GM21528 (cell line): ENCODE results near the gene CYREN.
A peak's percentile ranks its signal among the peaks of the same experiment; 100 is the strongest.
"Not testable (repeated sequence)": the region's sequence is repeated elsewhere in the genome, so short reads cannot be mapped to it uniquely, and the experiment has no call there.

Source experiments
- ATAC-seq: cut with Tn5 transposase; IDR thresholded peaks from one replicate; pipeline ENCODE4 v1.9.1; 2021; ENCODE audit warnings: mild to moderate bottlenecking, moderate library complexity; ENCODE audit not compliant: unreplicated experiment, low FRiP score

The CYREN gene

DNA sequence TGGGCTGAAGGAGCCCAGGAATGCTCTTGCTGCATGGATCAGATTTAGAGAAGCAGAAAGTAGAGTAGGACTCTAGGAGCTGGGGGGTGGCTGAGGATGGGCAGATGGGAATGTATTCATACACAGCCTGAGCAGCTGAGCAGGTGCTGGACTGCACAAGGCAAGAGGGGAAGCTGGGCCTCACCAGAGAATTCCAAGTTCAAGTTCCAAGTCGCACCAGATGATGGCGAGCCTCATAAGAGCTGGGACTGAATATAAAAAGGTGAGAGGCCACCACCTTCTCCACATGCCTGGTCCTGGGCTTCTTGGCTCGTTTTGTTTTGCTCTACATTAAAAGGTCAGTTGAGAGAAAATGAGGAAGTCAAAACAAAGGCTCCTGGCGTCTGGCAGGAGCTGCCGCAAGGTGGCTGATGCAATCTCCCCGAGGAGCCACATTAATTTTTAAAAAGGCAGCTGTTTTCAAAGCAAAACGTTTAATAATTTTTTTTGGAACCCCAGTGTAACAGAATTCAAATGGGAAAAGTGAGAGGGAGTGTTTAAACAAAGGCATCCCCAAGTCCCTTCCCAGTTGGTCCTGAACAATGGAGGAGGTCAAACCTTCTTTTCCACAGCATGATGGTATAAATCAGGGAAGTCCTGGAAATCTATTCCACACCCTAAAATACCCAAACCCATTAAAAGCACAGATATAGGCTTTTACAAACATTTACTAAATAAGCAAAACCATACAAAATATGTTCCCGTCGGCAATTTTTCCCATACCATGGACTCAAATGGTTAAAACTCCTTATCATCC, 9.5 kb downstream of the CYREN start:
- ATAC-seq = peak; percentile 37

DNA sequence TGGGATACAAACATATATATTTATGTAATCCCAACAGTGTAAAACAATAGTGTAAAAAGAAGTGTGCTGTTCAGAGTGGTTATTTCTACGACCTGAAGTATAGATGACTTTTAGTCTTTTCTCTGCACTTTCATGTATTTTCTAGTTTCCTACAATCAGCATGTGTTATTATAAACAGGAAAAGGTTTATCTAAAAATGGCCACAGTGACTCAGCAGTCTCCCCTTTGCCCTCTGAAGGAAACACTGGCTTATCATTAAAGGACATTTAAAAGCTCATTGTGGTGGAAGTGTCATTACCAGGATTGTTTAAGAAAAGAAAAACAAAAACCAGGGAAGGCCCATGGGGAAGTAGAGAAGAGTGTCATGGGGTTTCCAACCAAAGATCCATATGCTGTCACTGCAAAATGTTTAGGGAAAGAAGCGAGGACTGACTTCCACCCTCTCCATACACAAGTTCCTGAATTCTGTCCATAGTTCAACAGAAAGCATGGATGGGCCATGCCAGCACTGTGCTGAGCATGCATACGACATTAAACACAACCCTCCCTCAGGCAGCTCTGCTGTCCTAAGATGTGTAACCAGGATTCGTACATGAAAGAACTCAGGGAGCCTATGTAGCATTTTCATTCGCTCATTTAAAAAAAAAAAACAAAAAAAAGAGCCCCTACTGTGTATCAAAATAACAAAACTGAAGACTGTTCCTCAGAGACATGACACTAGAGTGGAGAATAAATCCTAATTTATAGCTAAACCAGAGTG, 10.2 kb downstream of the CYREN start:
- no peak for ATAC-seq

DNA sequence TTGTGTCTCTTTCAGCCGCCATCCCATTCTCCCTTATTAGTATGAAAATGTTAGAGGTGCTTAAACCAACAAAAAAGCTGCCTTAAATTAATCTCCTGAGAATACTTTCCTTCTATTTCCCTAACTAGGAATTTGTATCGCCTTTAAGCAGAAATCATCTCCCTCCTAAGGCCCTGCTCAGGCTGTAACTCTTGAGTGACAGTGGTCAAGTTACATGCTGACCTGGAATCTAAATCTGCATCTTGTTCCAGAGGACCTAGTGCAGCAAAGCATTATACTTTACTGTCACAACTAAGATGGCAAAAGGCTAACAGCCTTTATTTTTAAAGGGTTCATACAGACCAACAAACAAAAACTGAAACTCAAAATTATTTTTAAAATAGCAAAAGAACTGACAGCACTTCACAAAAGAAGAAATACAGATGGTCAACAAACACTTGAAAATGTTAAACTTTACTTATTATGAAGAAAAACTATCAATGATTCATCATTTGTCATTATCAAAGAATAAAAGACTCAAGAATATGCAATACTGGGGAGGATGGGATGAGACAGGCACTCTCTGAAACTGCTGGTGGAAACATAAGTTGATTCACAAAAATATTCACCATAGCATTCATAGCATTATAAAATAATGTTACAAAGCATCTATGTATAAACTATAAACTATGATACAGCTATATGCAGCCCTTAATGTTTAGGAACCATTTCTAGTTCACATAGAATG, 11.0 kb downstream of the CYREN start:
- no peak for ATAC-seq

DNA sequence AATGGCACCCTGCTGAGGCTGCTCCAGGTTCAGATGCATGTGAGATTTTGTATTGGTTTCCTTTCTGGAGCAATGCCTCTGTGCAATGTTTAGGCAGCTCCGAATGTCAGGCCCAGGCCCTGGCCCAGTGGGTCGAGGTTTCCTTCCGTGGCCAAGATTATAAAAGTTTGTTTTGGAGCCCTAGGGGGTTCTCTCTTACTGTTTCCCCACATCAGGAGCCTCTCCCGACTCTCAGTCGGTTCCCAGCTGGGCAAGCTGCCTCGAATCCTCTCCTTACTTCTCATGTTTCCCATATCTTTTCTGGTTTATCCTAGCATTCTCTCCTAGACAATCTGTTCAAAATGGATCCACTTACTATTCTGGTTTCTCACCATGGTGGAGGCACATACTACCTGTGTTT, 11.6 kb downstream of the CYREN start:
- ATAC-seq = no peak

DNA sequence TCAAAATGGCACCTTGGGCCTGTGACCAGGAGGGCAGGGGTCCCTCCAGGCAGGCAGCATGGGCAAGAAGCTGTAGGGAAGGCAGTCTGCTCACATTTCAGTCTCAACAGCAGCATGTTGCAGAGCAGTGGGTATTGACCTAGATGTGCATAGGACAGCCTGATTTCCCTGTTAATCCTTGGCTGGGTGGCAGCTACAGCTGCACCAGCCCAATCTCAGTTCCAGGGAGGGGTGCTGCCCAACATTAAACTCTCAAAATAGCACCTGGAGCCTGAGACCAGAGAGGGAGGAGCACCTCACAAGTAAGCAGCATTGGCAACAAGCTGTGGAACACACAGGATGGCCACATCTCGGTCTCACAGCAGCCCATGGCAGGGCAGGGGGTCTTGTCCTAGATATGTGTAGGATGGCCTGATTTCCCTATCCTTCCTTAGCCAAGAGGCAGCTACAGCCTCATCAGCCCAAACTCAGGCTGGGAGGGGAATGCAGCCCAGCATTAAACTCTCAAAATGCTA, 12.3 kb downstream of the CYREN start:
- ATAC-seq = no peak

DNA sequence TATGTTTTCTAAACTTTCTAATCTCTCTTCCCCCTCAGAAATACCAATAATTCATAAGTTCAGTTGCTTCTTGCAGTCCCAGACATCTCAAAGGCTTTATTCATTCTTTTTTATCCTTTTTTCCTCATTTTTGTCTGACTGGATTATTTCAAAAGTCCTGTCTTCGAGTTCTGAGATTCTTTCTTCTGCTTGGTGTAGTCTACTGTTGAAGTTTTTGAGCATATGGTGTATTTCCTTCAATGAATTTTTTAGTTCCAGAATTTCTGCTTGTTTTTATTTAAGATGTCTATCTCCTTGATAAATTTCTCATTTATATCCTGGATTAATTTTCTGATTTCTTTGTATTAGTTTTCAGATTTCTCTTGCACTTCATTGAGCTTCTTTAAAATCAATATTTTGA, 14.2 kb downstream of the CYREN start:
- ATAC-seq = no peak

DNA sequence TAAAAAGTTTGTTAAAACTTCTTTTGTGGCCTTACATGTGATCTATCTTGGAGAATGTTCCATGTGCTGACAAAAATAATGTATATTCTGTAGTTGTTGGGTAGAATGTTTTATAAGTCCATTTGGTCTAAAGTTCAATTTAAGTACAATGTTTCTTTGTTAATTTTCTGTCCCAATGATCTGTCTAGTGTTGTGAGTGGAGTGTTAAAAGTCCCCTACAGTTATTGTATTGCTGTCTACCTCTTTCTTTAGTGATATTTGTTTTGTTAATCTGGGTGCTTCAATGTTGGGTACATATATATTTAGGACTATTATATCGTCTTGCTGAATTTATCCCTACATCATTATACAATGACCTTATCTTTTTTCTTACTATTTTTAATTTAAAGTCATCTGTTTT, 15.8 kb downstream of the CYREN start:
- no peak for ATAC-seq

DNA sequence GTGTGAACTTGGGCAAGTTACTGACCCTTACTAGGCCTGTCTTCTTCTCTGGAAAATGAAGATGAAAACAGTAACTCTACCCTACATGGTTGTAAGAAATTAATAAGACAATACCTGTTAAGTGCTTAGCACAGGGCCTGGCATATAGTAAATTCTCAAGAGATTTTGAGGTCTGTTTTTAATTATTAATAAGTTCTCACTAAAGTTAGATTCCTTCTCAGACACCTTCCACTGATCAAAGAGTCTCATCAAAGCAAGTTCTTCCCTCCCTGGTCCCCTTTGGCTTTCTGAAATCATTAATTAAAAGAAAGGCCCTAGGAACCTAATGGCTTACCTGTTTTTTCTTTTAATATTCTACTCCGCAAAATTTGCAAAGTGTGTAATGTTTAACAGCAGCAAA, 18.1 kb downstream of the CYREN start:
- no peak for ATAC-seq

DNA sequence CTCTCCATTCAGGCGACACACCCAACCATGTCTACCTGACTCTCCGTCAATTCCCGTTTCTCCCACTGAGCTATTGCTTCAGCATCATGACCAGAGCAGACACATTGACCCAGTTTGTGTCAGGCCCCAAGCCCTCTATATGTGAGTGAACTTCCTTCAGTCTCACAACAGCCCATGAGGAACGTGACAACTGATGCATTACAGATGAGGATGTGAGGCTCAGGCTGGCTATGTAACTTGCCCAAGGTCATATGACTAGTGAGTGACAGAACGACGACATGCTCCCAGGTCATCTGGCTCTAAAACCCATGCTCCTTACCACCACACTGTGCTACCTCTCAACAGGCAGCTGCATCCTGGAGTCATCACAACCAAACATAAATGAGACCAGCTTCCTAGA, 19.0 kb downstream of the CYREN start:
- ATAC-seq = no peak

DNA sequence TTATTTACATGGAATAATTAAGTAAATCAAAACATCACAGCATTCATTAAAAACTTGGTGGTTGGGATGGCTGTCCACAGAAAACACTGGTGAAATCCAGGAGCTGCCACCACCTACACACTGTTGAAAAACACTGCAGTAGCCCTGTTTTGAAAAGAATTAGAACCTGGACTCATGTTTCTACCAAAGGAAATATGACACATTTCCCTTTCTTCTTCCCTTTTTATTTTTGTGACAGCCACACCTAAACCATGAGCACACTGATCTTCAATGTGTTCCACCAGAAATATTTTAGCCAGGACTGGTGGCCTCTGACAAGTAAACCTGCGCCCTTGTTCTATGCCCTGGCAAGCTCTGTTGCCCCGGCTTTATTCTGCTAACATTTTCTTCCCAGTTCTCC, 19.4 kb downstream of the CYREN start:
- no peak for ATAC-seq

DNA sequence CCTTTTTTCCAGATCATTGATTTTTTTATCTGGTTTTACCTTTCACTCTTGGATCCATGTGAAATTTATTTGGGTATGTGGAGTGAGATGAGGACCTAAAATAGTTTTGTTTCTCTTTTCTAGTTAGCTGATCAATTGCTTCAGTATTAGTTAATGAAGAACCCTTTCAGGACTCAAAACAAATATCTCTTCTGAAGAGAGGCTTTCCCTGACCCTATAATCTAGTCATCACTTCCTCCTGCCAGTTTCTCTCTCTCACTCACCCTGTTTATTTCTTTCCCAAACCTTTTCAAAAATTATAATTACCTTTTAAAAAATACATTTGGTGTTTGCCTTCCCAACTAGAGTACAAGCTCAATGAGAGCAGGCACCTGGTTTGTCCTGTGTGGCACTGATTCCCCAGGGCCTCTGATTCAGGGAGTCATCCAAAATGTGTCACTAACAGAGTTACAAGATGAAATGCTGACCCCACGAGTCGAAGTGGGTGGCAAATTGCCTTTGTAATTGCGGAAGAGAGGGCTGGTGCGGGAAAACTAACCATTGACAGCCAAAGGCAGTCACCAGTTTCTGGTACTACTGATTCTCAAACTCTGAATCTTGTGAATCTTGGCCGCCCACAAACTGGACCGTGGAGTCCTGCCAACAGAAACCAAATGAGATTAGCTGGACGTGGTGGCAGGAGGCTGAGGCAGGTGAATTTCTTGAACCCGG, 20.3 kb downstream of the CYREN start:
- no peak for ATAC-seq

DNA sequence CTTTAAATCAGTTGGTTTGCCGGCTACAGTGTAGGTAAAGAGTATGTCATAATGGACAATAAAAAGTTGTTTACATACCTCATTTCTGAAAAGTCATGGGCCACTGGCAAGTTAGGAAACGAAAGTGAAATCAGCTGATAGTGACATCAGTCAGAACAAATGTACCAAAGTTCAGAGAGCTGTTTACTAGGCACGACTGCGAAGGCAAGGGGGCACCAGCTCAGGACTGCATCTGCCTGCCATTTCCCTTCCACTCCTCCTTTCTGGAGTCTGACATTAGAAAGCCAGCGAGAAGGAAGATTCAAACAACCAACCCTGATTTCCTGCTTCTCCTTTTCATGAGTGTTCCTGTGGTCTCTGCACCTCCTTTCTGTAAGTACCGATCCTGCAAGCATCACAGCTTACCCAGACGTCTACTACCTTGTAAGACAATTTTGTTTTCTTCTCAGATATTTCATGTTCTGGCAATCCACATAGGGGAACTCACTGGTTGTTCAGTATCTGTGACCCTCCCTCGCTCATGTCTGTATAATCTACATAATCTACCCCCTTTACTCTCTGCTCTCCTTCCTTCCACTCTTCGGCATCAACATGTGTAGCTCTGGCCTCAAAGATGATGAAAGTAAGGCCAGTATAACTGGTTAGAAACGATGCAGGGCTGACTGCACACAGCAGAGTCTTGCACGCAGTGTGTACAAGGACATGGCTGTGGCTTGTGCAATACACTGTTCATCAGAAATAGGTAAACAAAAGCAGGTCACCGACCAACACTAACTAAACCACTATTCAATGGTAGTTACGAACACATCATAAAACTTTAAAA, 22.4 kb downstream of the CYREN start, which contains the start of gene TMEM140:
TMEM140 (plus strand) TSS at position 174 of the 823 bp plus-strand sequence. CDS start 16,370 bp downstream, outside the sequence.
- ATAC-seq = peak; percentile 70

DNA sequence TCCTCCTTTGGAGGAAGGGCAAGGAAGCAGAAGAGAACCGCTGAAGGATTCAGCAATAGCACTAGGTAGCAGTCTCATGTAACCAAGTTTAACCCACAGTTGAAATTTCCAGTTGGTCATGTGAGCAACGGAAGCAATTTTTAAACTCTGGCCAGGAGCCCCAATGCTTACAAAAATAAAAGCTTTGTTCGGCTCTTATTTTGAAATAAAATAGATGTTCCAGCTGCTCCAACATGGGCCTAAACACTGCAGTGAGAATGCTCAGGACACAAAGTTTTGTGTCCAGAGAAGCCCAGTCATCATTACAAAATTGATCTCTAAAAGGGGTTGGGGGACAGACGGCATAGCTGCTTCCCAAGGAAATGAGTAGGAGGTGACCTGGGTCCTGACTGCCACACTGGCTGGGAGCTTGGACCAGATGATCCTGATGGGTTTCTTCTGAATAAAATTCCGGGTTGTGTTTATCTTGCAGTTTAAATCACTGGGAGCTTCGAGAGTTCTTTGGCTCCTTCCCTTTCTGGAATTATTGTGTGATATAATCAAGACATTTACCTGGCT, 23.1 kb downstream of the CYREN start:
- ATAC-seq = peak; percentile 15

DNA sequence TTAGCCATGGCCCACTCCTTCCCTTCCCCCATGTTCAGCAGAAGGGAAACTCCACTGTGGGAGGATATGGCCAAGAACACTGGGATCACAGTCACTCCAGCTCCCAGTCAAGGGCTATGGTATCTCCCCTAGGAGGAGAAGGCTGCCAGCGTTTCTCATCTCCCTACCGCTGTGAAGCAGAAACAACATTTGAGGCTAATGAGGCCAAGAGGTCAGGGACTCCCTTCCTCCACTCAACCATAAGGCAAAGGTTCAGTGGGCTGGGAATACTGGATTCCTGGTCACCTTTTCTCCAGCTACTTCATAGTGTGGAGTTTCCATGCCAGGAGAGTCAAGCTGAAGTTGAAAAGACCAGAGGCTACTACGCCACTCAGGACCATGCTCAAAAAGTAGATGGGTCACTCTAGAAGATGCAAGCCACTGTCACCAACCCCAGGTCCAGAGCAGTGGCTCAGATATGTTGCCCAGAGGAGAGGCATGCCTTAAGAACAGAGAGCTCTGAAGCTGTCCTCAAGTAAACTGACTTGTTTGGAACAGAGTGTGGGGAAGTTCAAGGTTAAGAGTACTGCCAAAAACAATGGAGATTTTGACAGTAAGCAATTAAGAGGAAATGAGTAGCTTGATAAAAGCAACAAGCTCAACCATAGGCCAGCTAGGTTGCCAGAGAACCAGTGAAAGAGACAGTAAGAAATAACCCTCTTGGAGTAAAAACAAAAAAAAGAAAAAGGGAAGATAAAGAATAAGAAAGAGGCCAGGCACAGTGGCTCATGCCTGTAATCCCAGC, 26.4 kb downstream of the CYREN start:
- no peak for ATAC-seq

DNA sequence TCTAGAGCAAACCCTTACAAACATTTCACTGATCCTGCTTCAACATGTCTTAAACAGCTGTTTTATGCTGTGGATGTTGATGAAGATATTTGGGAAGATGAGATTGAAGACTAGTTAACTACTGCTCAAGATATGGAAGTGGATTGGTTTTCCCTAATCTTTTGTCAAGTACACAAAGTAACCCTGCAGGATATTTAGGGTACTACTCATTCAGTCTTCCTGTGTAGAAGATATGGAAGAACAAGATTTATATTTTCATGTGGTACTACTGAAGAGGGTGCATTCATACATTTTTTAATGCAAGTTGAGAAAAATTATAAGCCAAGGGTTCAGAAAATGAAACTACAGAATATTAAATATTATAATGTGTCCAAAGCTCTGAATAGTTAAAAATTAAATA, 40.9 kb downstream of the CYREN start:
- no peak for ATAC-seq

DNA sequence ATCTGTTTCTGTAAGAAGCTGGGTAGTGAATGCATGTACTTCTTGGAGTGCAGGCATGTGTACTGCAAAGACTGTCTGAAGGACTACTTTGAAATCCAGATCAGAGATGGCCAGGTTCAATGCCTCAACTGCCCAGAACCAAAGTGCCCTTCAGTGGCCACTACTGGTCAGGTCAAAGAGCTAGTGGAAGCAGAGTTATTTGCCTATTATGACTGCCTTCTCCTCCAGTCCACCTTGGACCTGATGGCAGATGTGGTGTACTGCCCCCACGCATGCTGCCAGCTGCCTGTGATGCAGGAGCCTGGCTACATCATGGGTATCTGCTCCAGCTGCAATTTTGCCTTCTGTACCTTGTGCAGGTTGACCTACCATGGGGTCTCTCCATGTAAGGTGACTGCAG, 41.6 kb downstream of the CYREN start:
- ATAC-seq = no peak

DNA sequence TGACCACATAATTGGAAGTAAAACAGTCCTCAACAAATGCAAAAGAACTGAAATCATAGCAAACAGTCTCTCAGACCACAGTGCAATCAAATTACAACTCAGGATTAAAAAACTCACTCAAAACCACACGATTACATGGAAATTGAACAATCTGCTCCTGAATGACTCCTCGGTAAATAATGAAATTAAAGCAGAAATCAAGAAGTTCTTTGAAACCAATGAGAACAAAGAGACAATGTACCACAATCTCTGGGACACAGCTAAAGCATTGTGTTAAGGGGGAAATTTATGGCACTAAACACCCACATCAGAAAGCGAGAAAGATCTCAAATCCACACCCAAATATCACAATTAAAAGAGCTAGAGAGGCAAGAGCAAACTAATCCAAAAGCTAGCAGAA, 45.9 kb downstream of the CYREN start:
- not testable (repeated sequence) for ATAC-seq

DNA sequence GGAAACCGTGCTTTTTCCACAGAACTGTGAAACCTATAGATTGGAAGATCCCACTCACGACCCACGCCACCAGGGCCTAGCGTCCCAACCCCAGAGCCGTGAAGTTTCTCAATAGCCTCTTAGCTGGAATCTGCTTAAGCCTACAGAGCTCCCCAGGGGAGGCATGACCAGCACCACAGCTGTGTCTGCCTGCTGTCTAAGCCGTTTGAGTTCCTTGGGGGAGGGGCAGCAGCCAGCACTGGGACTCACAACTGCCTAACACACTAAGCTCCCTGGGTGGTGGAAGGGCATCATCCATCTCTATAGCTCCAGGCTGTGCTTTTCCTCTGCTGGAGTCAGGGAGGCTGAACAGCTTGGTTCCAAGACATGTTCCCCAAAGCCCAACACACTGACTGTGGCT, 48.6 kb downstream of the CYREN start:
- no peak for ATAC-seq
